DMS 273 (cell line): ENCODE measurements around the gene GPHN.
A peak's percentile ranks its signal among the peaks of the same experiment; 100 is the strongest.
"Not testable (repeated sequence)": the region's sequence is repeated elsewhere in the genome, so short reads cannot be mapped to it uniquely, and the experiment has no call there.

Source experiments
- DNase-seq: peaks from one replicate; lab custom pipeline; 2025; ENCODE audit not compliant: unreplicated experiment; lab: John Stamatoyannopoulos, UW

The GPHN gene

DNA sequence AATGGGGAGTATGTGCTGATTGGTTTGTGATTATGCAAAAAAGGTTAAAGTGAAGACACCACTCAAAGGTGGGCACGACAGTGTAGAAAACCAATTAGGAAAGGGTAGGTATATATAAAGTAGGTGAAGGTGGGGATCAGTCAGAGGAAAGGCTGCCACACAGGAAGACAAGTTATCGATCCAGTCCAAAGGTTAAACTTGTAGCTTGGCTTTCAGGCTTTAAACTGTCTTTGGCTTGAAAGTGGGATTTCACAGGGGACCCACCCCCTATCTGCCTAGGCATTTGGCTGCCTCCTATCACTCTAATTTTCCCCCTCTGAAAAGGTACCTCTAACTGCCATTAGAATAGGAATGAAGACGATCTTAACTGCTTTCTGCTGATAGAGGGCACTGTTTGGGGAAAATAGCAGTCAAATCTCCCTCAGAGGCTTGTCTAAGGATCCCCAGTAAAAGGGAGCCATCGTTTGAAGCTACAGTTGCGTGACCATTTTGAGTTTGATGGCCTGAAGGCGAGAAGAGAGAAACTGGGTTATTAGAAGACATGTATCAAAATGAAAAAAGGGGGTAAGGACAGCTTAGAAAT is 250.2 kb downstream of the GPHN start:
- peak; percentile 9 for DNase-seq

DNA sequence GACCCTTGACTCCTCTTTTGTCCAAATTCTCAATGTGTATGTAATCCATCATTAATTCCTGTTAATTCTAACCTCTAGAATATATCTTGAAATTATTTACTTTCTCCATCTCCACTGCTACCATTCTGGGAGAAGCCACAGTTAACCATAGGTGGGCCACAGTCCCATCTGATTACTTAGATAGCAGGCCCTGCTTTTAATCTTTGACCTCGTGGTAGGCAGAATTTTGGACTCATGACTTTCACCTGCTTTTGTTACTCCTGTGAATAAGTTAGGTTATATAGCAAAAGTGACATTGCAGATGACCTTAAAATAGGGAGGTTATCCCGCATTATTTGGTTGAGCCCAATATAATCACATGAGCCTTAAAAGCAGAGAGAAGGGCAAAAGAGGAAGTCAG is 264.2 kb downstream of the GPHN start:
- DNase-seq = no peak

DNA sequence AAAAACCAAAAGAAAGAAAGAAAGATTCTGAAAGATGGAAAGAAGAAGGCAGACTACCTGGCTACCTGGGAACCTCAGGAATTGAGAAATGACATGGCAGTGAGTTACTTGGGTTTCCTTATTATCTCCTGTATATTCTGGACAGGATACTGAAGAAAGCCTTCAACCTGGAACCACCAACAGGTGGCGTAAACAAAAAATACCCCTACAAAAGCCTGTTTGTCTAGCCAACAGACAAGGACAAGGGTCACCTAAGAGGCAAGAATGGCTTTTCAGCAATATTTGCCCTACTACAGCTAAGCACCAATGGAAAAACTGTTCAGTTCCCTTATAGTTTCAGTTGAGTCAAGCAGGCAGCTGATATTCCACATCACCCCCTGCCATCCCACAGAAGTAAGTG is 274.9 kb downstream of the GPHN start:
- DNase-seq = no peak

DNA sequence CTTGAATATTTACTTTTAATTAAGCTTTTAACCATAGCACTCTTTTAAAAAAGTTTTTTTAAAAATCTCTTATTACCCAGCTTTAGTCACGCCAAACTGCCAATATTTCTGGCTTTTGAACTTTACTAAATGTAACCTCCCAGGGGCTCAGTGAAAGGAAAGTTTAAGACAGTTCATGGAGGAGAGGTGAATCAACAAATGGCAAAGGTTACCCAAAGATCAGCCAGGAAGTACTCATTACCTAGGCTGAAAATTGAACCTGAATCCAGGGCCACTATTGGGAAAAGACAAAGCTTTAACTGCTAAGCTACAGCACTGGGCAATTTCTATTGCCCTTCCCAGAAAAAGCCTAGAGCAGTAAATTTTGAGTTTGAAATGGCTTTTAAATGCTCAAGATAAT is 282.2 kb downstream of the GPHN start:
- no peak for DNase-seq

DNA sequence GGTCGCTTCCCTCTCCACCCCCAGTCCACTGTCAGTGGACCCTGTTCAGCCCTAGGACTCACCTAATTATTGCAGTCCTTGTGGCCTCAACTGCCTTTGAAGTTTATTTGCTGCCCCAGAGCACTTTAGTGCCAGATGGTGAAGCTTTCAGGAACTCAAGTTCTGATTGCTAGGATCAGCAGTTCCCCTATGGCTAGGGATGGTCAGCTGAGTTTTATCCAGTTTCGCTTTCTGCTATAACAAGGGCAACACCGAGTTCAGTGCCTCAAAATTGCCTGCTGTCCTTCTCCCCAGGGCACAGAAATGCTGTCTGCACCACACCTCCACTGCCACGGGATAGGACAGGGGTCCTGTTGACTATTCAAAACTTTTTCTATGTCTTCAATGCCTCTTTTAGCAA is 295.0 kb downstream of the GPHN start:
- no peak for DNase-seq

DNA sequence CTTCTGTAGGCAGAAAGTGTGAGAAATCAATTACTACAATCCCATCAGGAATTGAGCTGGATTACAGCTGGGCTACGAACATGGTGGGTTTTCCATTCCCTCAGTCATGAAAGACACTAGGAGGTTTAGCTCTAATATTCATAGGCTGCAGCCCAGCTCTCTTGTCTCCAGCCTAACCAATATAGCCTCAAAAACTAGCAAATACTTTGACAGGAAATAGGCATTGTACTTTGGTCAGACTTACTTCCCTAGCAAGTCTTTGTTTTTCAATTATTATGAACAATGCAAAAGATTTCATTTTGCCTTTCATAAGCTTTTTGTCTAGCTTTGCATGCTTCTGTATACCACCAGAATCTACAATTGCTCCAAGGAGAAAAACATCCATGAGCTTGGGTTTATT is 296.2 kb downstream of the GPHN start:
- DNase-seq = no peak

DNA sequence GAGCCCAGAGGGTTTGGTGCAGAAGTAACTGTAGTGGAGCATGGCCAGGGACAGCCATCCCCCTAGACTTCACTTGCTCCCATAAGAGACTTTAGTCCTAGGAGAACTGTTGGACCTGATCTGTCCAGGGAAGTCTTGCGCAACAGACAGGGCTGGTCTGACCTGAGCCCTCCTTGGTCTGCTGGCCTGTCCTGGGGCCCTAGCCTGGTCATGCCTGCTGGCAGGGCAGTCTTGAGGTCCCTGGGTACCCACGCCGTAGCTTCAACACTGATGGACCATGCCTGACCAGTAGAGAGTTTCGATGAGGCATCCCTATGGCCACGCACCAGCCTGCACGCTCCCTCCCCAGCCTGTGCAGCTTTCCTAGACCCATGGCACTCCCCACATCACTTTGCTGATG is 305.7 kb downstream of the GPHN start:
- no peak for DNase-seq

DNA sequence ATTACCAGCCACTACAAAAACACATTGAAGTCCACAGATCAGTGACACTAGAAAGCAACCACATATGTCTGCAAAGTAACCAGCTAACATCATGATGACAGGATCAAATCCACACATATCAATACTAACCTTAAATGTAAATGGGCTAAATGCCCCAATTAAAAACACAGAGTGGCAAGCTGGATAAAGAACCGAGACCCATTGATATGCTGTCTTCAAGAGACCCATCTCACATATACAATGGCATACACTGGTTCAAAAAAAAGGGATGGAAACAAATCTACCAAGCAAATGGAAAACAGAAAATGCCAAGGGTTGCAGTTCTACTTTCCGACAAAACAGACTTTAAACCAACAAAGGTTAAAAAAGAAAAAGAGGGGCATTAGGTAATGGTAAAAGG is 307.7 kb downstream of the GPHN start:
- DNase-seq = no peak

DNA sequence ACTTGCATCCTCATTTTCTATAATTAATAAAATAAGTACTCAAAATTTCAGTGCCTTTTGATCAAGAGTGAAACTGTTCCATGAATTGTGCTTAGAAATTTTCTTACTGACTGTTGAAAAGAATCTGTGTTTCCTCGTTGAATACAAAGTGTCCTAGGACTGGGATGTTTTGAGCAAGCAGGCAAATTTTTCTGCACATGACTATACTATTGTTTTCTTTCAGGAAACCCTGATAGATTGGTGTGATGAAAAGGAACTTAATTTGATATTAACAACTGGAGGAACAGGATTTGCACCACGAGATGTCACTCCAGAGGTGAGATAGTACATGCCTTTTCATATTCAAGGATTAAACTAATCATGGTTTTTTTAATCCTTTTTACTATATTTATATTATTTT is 316.3 kb downstream of the GPHN start:
- DNase-seq = no peak

DNA sequence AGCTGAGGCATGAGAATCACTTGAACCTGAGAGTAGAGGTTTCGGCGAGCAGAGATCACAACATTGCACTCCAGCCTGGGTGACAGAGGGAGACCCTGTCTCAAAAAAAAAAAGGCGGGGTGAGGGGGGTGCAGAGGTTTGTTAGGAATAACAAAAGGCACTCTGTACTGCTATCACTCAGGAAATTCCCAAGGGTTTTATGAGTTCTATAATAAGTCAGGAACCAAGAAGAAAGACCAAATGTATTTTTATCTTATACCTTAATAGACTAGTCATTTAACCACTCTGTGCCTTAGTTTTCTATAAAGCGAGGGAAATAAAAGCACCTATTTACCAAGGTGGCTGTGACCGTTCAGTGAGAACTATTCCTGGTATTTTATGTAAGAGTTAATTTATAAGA is 319.2 kb downstream of the GPHN start:
- no peak for DNase-seq

DNA sequence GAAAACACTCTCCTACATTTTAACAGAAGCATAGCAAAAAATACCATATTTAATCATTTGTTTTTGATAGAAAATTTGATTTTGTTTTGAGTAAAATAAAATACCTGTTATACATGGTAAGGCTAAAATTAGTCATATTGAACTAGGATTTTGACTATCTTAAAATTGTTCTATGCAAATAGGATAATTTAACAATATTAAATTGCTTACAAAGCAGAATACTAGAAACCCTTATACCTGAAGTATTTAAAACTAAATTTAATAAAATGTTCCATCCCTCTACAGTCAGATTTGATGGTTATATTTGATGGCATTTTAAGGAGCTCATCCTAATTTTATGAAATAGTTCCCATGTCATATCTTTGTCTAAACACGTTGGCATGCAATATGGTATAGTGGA is 323.2 kb downstream of the GPHN start:
- DNase-seq = no peak

DNA sequence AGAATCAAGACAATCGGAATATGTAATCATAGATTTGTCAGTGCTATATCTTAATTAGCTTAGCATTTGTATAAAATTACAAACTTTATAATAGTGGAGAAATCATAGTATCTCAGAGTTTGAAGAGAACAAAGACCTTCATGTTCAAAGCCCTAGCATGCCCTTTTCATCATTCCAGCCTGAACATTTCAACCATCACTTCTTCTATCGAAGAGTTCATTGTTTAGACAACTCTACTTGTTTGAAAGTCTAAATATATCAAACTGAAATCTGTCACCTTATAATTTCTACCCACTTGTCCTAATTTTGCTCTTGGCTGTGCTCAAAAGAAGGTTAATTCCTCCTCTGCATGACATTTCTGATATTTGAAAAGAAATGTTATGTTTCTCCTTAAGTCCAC is 325.9 kb downstream of the GPHN start:
- no peak for DNase-seq

DNA sequence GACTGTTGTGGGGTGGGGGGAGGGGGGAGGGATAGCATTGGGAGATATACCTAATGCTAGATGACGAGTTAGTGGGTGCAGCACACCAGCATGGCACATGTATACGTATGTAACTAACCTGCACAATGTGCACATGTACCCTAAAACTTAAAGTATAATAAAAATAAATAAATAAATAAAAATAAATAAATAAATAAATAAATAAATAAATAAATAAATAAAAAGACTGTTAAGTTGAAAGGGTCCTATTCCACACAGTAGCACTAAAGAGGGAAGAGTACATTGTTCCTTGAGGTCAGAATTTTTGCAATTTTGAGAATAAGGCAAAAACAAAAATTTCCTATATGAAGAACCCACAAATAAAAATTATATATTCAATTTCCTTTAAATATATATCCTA is 329.5 kb downstream of the GPHN start:
- DNase-seq = not testable (repeated sequence)

DNA sequence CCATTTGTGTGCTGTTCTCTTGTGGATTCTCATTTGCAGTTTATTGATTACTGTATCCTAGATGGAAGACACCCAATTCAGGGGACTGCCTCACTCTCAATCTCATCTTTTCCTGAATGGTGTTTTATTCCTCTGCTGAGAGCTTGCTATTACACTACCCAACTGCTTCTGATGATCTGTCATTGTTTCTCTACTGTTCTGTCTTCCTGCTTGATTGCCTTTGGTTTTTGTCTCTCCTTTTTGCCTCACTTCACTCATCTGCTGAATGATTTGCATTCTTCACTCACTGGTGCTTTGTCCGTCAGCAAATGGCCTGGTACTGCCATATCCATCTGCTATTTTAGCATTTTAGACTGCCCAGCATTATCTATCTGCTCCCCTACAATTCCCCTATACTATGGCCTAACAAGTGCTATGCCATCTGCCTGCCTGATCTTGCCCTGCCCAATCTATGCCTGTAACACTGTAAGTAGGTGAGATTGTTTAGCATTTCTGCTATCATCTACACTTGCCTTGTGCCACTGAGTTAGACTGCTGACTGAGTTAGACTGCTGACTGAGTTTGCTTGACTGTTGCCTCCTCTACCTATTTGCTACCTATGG is 335.1 kb downstream of the GPHN start:
- DNase-seq = peak; percentile 6

DNA sequence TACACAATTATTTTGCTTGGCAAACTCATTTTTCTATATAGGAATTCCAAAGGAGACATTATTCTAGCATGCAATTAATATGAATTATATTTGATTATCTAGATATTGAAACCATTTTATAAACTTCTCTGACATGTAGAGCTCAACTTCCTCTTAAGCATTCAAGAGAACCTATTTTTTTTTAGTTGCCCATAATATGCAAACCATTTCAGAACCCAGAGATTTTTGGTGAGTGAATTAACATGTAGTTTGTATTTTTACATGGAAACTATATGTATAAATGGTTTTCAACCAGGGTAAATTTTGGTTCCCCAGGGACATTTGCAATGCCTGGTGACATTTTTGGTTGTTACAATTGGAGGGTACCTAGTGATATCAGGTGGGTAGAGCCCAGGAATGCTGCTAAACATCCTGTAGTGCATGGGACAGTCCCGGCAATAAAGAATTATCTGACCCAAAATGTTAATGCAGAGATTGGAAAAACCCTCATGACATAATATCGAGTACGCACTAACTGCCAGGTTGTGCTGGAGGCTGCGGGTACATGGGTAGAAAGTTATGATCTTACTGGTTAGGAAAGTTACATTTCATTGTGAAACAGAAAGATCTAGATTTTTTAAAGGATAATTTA is 342.4 kb downstream of the GPHN start:
- DNase-seq = no peak

DNA sequence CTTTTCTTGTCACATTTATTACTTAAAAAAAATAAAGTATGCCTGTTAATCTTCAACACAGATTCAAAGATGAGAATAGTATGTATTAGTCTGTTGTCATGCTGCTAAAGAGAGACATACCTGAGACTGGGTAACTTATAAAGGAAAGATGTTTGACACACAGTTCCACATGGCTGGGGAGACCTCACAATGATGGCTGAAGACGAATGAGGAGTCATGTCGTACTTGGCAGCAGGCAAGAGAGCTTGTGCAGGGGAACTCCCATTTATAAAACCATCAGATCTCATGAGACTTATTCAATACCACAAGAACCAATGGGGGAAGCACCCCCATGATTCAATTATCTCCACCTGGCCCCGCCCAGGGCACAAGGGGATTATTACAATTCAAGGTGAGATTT is 345.4 kb downstream of the GPHN start:
- no peak for DNase-seq

DNA sequence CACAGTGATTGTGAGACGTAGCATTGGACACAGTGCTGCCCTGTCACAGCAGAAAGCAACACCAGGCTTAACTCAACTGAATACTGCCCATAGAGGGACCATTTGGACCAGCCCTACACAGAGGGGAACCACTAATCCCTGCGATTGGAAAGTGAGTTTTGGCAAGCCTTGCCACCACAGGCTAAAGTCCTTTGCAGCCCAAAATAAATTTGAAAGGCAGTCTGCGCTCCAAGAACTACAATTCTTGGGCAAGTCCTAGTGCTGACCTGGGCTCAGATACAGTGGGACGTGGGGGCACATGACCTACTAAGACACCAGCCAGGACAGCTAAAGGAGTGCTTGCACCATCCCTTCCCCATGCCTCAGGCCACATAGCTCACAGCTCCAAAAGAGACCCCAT is 349.9 kb downstream of the GPHN start:
- DNase-seq = no peak

DNA sequence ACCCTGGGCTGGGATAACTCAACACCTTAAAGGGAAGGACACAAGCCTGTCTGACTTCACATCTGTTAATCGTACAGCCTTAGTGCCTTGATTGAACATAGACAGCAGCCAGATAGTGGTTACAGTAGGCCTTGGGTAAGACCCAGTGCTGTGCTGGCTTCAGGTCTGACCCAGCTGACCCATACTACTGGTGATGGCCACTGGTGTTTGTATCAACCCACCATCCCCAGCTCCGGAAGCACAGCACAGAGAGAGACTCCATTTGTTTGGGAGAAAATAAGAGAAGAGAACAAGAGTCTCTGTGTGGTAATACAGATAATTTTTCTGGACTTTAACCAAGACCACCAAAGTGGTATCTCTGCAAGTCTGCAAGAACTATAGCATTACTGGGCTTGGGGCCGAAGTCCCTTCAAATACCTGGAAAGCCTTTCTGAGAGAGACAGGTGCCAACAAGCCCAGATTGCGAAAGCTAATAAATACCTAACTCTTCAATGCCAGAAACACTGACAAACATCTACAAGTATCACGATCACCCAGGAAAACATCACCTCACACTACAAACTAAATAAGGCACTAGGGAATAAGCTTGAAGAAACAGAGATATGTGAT is 351.2 kb downstream of the GPHN start:
- no peak for DNase-seq

DNA sequence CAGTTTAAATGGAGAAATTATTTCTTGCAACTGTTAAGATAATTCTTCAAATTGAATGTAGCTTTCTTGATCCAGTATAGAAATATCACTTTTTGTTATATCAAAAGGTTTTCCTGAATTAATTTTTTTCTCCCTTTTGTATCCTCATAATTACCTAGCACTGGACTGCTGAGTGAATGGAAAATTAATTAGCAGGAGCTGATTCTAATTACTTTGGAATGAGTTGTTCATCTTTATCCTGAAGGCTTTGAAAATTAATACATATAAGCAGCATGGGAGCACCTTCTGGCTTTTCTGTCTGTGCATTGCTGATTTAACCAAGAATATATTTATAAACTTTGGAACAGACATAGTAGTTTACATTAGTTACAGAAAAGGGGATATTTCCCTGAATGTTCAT is 373.6 kb downstream of the GPHN start:
- no peak for DNase-seq

DNA sequence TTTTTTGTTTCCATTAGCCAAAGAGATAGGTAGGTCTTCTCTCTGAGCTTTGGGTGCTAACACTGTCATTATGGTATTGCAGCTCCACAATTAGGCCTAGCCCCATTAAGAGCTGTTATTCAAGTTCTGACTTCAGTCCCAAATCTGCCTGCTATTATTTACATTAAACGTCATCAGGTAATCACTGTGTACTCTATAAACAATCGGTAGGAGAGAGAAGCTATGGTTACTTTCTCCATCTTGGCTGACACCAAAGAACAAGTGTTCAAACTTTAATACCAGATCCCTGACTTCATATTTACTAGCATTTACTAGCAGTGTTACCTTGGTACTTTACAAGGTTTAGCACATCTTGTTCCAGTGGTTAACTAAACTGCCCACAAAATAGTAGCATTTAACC is 376.2 kb downstream of the GPHN start:
- DNase-seq = no peak

DNA sequence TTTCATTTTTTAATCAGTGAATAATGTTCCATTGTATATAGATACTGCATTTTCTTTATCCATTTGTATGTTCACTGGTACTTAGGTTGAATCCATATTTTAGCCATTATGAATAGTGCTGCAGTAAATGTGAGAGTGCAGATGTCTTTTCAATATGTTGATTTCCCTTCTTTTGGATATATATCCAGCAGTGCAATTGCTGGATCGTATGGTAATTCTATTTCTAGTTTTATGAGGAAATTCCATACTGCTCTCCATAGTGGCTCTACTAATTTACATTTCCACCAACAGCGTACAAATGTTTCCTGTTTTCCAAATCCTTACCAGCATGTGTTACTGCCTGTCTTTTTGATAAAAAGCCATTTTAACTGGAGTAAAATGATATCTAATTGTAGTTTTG is 392.8 kb downstream of the GPHN start:
- no peak for DNase-seq

DNA sequence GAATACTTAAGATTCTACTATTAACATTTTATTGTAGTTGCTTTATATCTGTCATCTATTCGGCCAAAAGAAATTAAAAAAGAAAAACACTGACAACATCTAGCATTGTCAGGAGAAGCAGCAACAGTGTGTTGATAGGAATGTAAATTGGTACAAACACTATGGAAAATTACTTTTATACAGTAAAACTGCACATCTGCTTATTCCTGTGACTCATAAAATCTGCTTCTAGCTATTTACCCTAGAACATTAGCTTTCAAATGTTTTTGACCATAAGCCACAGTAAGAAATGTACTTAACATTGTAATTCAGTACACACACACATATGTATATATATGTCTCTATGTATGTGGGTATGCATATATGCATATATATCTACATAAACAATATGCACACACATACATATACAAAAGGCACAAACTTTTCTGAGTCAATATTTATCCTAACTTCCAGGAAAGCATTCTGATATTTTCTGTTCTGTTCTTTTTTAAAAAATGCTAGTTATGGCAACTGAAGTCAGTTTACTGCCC is 402.4 kb downstream of the GPHN start:
- no peak for DNase-seq
